NCI-H128 (cell line): ENCODE data around the gene ELFN2.
"Not testable (repeated sequence)": the region's sequence is repeated elsewhere in the genome, so short reads cannot be mapped to it uniquely, and the experiment has no call there.

Experiments
- DNase-seq: peaks from one replicate; lab custom pipeline; 2025; ENCODE audit not compliant: unreplicated experiment; lab: John Stamatoyannopoulos, UW

The ELFN2 gene, protein sequence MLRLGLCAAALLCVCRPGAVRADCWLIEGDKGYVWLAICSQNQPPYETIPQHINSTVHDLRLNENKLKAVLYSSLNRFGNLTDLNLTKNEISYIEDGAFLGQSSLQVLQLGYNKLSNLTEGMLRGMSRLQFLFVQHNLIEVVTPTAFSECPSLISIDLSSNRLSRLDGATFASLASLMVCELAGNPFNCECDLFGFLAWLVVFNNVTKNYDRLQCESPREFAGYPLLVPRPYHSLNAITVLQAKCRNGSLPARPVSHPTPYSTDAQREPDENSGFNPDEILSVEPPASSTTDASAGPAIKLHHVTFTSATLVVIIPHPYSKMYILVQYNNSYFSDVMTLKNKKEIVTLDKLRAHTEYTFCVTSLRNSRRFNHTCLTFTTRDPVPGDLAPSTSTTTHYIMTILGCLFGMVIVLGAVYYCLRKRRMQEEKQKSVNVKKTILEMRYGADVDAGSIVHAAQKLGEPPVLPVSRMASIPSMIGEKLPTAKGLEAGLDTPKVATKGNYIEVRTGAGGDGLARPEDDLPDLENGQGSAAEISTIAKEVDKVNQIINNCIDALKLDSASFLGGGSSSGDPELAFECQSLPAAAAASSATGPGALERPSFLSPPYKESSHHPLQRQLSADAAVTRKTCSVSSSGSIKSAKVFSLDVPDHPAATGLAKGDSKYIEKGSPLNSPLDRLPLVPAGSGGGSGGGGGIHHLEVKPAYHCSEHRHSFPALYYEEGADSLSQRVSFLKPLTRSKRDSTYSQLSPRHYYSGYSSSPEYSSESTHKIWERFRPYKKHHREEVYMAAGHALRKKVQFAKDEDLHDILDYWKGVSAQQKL

GRCh38 chr22:37427135-37427710 is at the start of gene ELFN2:
Gene ELFN2 (minus strand): TSS chr22:37427479. CDS start chr22:37375534, 51,945 bp downstream.
- no peak for DNase-seq

GRCh38 chr22:37476389-37477329 is 49.4 kb upstream of the ELFN2 start:
- DNase-seq: no peak

- DNase-seq: no peak
These were observed 47.3 kb upstream of the ELFN2 start for GRCh38 chr22:37474447-37475090.

DNA sequence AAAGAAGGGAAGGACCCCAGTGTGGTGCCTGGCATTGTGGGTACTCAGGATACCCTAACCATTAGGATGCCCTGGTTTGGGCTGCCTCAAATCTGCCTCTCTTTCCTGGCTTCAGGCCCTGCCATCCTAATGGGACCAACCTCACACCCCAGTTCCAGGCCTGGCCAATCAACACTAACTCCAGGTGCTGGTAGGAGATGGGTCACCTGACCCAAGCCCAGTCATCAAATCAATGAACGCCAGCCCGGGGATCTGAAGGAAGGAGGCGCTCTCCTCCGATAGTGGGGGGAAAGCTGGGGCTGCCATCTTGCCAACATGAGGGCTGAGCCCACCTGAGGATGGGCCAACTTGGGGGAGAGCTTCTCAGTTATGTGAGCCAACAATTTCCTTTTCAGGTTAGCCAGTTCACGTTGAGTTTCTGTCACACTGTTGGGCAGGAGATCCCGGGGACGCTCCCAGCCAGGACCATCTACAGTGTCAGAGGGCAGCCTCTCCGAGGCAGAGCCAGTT is 46.2 kb upstream of the ELFN2 start:
- no peak for DNase-seq

DNA sequence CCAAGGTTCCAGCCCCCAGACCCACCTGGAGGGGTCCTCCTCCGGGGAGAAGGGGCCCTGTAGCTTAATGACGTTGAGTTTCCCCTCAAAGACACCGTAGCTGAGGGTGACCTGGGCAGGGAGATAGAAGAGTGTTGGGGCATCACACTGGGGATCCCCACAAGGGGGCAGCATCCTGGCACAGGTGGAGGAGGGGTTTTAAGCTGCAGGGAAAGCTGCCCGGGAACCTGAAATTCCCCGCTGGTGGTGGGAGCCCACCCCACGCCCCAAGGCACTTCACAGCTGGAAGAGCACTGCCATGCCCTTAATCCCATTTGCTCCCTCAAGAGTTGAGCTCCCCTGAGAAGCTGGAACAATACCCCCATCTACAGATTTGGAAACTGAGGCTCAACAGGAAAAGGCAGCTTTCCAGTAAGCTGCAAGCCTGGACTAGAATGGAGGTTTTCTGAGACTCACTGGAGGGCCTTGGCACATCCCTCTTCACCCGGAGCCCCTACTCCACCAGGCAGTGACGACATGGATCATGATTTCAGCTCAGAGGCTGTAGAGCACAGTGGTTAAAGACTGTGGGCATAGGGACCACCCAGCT is 45.2 kb upstream of the ELFN2 start:
- DNase-seq: no peak

DNA sequence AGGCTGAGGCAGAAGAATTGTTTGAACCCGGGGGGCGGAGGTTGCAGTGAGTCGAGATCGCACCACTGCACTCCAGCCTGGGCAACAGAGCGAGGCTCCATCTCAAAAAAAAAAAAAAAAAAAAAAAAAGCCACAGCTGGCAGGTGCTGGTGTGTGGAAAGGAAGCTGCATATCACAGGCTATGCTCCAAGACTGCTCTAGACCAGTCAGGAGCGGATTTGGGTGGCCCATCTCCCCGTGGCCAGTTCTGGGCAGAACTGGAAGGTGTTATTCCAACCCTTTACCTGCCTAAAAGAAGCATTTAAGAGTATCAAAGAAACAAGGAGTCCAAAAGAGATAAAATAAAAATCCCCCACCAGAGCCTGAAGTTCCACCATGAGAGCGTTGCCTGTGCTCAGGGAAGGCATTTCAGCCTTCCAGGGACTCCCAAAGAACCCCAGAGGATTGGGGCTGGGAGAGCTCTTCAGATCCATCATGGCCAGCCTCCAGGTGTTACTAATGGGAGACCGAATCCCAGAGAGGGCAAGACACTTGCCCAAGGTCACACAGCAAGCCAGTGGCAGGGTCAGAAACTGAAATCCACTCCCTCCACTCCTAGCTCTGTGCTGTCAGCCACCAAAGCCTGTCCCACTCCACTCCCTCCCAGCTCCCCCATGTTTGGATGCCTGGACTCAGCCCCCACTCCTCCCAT is 44.6 kb upstream of the ELFN2 start:
- DNase-seq: no peak

GRCh38 chr22:37470087-37470445 is 42.8 kb upstream of the ELFN2 start:
- no peak for DNase-seq

- no peak for DNase-seq
These were observed 42.3 kb upstream of the ELFN2 start for GRCh38 chr22:37469416-37470086.

DNA sequence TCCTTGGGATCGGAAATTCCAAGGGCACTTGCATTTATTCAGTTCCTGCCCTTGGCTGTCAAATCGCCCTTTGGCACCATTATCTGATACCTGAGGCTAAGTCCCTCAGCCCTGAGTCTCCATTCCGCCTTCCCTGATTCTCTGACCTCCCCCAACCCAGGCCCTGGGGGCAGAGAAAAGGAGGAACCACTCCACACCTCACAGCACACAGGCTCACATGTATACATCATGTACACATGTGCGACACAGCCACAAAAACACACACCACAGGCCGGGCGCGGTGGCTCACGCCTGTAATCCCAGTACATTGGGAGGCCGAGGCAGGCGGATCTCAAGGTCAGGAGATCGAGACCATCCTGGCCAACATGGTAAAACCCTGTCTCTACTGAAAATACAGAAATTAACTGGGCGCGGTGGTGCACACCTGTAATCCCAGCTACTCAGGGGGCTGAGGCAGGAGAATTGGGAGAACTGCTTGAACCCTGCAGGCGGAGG is 41.0 kb upstream of the ELFN2 start:
- DNase-seq: not testable (repeated sequence)

DNA sequence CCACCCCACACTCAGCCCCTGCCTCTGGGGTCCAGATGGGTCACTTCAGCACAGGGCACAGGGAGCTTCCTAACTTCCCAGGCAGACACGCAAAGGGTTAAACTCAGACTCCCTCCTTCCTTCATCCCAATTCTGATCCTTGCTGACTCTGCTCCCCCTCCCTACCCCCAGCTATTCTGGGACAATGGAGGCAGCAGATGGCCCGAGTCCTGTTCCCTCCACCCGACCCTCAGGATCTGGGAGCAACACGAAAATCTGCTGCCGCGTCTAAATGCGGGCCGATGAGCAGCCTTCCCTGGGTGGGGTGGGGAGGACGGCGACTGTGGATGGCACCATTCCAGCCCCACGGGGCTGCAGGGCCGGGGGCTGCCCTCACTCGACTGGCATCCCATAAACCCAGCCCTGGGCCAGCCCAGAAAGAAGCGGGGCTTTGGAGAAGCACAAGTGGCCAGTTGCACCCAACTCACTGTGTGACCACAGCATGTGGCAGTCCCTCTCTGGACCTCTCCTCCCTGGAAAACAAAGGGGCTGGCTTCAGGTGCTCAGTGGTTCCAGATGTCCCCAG is 40.2 kb upstream of the ELFN2 start:
- no peak for DNase-seq

GRCh38 chr22:37464181-37464580 is 36.9 kb upstream of the ELFN2 start:
- DNase-seq: no peak

GRCh38 chr22:37462983-37463382 is 35.7 kb upstream of the ELFN2 start:
- no peak for DNase-seq

DNA sequence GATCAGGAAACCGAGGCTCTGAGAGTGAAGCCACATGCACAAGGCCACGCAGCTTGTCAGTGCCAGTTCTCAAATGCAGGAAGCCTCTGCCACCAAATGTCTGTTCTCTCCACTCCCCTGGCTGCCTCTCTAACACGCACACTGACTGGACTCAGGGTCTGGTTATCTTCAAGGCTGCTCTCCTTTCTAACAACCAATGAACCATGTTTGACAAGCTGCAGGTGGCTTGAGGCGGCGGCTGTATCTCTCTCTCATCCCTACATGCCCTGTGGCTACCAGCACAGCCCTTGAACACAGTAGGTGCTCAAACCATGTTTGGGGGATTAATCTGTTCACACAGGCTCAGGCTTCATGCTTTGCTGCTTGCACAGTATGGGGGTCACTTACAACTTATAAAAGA is 35.2 kb upstream of the ELFN2 start:
- no peak for DNase-seq

- no peak for DNase-seq
These were observed 34.7 kb upstream of the ELFN2 start for GRCh38 chr22:37461961-37462360.

DNA sequence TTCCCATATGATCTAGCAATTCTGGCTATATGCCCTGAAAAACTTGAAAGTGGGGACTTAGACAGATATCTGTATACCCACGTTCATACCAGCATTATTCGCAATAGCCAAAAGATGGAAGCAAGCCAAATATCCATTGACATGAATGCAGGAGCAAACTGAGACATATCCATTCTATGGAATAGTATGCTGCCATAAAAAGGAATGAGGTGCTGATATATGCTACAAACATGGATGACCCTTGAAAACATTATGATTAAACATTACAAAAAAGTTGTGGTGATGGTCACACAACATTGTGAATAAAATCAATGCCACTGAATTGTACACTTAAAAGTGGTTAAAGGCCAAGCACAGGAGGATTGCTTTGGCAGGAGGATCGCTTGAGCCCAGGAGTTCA is 33.4 kb upstream of the ELFN2 start:
- DNase-seq: no peak

DNA sequence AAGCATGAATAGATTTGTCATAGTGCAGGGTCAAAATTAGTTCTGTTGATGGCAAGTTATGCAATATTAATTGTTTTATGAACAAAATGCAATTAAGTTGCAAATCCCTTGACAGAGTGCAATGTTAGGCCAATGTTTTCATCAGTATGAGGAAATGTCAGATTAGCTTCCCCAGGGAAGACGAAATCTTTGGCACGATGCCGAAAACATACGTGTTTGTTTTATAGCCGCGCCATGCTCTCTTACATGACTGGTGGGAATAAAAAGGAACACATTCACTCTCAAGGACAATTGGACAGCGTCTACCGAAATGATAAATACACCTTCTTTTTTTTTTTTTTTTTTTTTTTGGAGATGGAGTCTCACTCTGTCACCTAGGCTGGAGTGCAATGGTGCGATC is 31.9 kb upstream of the ELFN2 start:
- no peak for DNase-seq

DNA sequence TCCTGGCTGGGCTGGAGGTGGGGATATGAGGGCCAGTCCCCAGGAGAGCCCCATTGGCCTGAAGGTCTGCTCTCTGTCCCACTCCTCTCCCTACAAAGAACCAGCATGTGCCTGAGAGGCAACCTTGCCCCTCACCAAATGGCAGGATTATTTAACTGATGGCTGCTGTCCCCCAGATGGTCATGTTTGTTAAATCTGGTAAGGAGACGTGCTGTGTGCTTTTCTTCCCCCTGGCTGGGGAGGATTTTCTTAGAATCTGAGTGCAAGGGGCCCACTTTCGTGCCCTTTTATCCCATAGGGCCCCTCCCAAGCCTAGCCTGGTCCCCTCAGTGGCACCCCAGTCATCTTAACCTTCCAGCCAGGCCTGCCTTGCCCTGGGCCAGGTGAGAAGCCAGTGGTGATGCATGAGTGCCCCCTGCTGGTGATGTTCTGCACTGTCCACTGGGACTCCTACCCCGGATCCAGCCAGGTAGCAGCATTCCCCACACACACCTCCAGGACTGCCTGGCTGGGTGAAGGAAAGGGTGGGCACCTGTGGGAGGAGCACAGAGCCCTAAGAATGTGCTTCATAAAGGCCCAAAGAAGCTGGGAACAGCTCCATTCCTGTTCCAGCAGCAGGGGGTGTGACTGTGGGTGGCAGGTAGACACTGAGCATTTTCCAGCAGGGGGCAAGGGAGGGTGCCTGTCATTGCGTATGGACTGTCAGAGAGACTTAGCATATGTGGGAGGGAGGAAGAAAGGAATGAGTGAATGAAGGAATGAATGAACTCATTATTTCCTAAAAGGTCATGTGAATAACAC is 30.0 kb upstream of the ELFN2 start:
- peak; percentile 11 for DNase-seq
